Measurements from ENCODE around the gene CEP192. TPM values are rescaled to one million over a fixed set of nuclear protein-coding genes. Genes with fewer than 3 reads are reported as not detected.

CEP192 gene
- total and polyA plus RNA-seq, 10 of the 15 experiments (the other 5 are each of a cell fraction or from before 2014, with no cell fraction given), result 15.4 to 58.2 (median 29.6) TPM

DNA sequence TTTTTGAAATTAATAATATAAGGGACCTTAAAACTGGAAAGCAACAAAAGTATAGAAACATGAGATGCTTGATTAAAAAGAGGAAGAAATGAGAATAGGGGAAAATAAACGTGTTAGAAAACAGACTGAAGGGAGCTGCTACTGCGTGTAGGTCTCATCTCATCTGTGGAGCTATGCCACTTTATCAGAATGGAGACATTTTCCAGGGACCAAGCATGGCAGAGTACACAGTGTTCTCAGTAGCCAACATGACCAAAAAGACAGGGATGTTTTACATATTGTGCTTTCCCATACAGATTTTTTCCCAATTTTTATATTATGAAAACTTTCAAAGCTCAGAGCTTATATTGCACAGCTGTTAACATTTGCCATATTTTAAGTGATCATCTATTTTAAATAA, 23.1 kb downstream of the CEP192 start (continued):
- TF ChIP-seq, protein P1, sequence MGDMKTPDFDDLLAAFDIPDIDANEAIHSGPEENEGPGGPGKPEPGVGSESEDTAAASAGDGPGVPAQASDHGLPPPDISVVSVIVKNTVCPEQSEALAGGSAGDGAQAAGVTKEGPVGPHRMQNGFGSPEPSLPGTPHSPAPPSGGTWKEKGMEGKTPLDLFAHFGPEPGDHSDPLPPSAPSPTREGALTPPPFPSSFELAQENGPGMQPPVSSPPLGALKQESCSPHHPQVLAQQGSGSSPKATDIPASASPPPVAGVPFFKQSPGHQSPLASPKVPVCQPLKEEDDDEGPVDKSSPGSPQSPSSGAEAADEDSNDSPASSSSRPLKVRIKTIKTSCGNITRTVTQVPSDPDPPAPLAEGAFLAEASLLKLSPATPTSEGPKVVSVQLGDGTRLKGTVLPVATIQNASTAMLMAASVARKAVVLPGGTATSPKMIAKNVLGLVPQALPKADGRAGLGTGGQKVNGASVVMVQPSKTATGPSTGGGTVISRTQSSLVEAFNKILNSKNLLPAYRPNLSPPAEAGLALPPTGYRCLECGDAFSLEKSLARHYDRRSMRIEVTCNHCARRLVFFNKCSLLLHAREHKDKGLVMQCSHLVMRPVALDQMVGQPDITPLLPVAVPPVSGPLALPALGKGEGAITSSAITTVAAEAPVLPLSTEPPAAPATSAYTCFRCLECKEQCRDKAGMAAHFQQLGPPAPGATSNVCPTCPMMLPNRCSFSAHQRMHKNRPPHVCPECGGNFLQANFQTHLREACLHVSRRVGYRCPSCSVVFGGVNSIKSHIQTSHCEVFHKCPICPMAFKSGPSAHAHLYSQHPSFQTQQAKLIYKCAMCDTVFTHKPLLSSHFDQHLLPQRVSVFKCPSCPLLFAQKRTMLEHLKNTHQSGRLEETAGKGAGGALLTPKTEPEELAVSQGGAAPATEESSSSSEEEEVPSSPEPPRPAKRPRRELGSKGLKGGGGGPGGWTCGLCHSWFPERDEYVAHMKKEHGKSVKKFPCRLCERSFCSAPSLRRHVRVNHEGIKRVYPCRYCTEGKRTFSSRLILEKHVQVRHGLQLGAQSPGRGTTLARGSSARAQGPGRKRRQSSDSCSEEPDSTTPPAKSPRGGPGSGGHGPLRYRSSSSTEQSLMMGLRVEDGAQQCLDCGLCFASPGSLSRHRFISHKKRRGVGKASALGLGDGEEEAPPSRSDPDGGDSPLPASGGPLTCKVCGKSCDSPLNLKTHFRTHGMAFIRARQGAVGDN (IDR thresholded peaks at IDR 0.05), result no peak
- no peak for TF ChIP-seq SPI1 (IDR thresholded peaks at IDR 0.05; ENCODE audit: borderline replicate concordance, insufficient read depth, low read depth, low read length)
- no peak for TF ChIP-seq SUZ12 (IDR thresholded peaks at IDR 0.05; ENCODE audit: unreplicated experiment)
- TF ChIP-seq CHD2 (IDR thresholded peaks at IDR 0.05; ENCODE audit: borderline replicate concordance, low read depth, low read length), result no peak
- no peak for TF ChIP-seq JUNB (IDR thresholded peaks at IDR 0.05)
- no peak for TF ChIP-seq RBBP5 (conservative IDR thresholded peaks at IDR 0.05)
- no peak for TF ChIP-seq RB1 (IDR thresholded peaks at IDR 0.05; ENCODE audit: borderline replicate concordance)
- TF ChIP-seq, protein P2, sequence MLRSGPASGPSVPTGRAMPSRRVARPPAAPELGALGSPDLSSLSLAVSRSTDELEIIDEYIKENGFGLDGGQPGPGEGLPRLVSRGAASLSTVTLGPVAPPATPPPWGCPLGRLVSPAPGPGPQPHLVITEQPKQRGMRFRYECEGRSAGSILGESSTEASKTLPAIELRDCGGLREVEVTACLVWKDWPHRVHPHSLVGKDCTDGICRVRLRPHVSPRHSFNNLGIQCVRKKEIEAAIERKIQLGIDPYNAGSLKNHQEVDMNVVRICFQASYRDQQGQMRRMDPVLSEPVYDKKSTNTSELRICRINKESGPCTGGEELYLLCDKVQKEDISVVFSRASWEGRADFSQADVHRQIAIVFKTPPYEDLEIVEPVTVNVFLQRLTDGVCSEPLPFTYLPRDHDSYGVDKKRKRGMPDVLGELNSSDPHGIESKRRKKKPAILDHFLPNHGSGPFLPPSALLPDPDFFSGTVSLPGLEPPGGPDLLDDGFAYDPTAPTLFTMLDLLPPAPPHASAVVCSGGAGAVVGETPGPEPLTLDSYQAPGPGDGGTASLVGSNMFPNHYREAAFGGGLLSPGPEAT (IDR thresholded peaks at IDR 0.05; ENCODE audit: low read depth), result no peak
- TF ChIP-seq NFIC (IDR thresholded peaks at IDR 0.05; ENCODE audit: low read depth, low read length), result no peak
- TF ChIP-seq STAT3 (IDR thresholded peaks at IDR 0.05; ENCODE audit: low read depth, low read length), result no peak
- TF ChIP-seq KDM1A (IDR thresholded peaks at IDR 0.05; ENCODE audit: borderline replicate concordance), result no peak
- TF ChIP-seq GATAD2B (conservative IDR thresholded peaks at IDR 0.05; ENCODE audit: low read depth), result no peak
- no peak for TF ChIP-seq HCFC1 (IDR thresholded peaks at IDR 0.05; ENCODE audit: low read length)
- TF ChIP-seq SMC3 (IDR thresholded peaks at IDR 0.05; ENCODE audit: borderline replicate concordance, low read length), result no peak
- TF ChIP-seq WRNIP1 (IDR thresholded peaks at IDR 0.05; ENCODE audit: borderline replicate concordance, low read depth, low read length), result no peak
